Left lung (tissue), 10 donors: ENCODE results near the gene TASP1. TPM values are rescaled to one million over a fixed set of nuclear protein-coding genes. Genes with fewer than 3 reads are reported as not detected.

Source experiments
- ATAC-seq: fragments of 200-7000 bp; cut with Tn5 transposase; one replicate; pipeline ENCODE4 v1.9.1; 2020; ENCODE audit warnings: moderate library complexity
- DNase-seq, 4 donors: peaks; one replicate each; pipeline ENCODE4 v3.0.0-alpha.2; 2013 to 2020
- H3K27ac ChIP-seq, 2 donors: fragments of 200-600 bp; sonication (generic) in 1 of 2; one replicate each; pipeline versions ENCODE4 v1.5.0 to v1.8.0; 2020 to 2021
- H3K27me3 ChIP-seq, 2 donors: fragments of 200-600 bp; sonication (generic) in 1 of 2; one replicate each; pipeline versions ENCODE4 v1.5.0 to v1.8.0; 2020 to 2021
- H3K36me3 ChIP-seq, 2 donors: fragments of 200-600 bp; sonication (generic) in 1 of 2; one replicate each; pipeline versions ENCODE4 v1.5.0 to v1.8.0; 2020 to 2021
- H3K4me1 ChIP-seq, 2 donors: fragments of 200-600 bp; one replicate each; pipeline ENCODE4 v1.8.0; 2021
- H3K4me3 ChIP-seq, 2 donors: fragments of 200-600 bp; sonication (generic) in 1 of 2; one replicate each; pipeline versions ENCODE4 v1.5.0 to v1.8.0; 2020 to 2021; ENCODE audit warnings: mild to moderate bottlenecking in 1 of 2
- H3K9me3 ChIP-seq, 2 donors: fragments of 200-600 bp; sonication (generic) in 1 of 2; one replicate each; pipeline versions ENCODE4 v1.5.0 to v1.8.0; 2020 to 2021
- CTCF ChIP-seq, 2 donors: fragments of 200-600 bp; sonication (generic) in 1 of 2; IDR thresholded peaks; one replicate each; pipeline versions ENCODE4 v1.5.0 to v1.8.0; 2021; ENCODE audit warnings: antibody characterized with exemption in 2 of 2
- intact Hi-C, 2 donors: fragments of 100-400 bp; cut with DNase I; formaldehyde crosslinking; loops; one replicate each; pipeline versions ENCODE4 v1.11.2 to v1.14.2; 2022
- polyA plus RNA-seq, 6 donors: library from polyadenylated mRNA; unstranded; fragments of 120-200 nt; gene quantifications; one replicate each; pipeline ENCODE4 v1.2.1, GENCODE V29; 2013; ENCODE audit not compliant: insufficient read length in 6 of 6
- total RNA-seq, 2 donors: library from RNA; stranded (reverse); fragmentation: NEBNext Ultra II Directional; extraction: Animal tissue kit (Norgen Biotek cat#: 25700); gene quantifications; one replicate each; pipeline ENCODE4 v1.2.1, GENCODE V29; 2021
- donor health status: DM: no; HTN: yes; CAD: no.
- donor health status: DM: no; HTN: no; CAD: no.

TASP1 gene
- total and polyA plus RNA-seq, 8 donors: 12.9 to 19.9 (median 17.3) TPM

GRCh38 chr20:13571662-13572061 is 67.1 kb downstream of the TASP1 start:
- ATAC-seq (no peak), DNase-seq (no peak)
- intact Hi-C loops: no loop called here
- H3K27ac ChIP-seq: no peak overlapping the region
- no peak overlapping the region for H3K4me3 ChIP-seq
- no peak for TF ChIP-seq CTCF (IDR thresholded peaks at IDR 0.05)
- H3K4me1 ChIP-seq: no peaks in the 10 kb centered on the region
- H3K36me3 ChIP-seq: peaks cover 0 to 11% of the 10 kb centered on the region in 2 donors
- H3K9me3 ChIP-seq: peaks cover 0 to 7% of the 10 kb centered on the region in 2 donors
- no peaks in the 10 kb centered on the region for H3K27me3 ChIP-seq

DNA sequence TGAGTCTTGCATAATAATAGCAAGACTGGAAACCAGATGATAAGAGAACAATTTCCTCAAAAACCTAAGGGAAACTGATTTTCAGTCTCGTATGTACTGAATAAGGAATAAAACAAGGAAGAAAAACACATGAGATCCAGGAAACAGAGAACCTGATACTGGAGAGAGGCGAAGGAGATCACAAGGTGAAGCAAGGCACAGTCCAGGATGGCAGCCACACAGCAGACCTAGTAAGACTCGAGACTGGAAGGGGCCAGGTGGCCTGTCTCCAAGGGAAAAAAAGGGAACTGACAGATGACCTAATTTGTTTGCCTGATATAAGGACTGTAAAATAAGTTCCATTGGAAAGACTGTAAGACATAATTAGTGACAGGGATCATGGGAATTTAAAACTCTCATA is 71.1 kb downstream of the TASP1 start:
- Histone ChIP-seq H3K27me3 (no peaks in the 10 kb centered on the region), H3K27ac (no peak overlapping the region), H3K4me3 (no peak overlapping the region), H3K36me3 (peaks cover 0 to 4% of the 10 kb centered on the region in 2 donors), H3K4me1 (no peaks in the 10 kb centered on the region), H3K9me3 (no peaks in the 10 kb centered on the region)
- intact Hi-C loops: no loop called here
- no peak for ATAC-seq
- no peak for TF ChIP-seq CTCF (IDR thresholded peaks at IDR 0.05)
- no peak for DNase-seq

DNA sequence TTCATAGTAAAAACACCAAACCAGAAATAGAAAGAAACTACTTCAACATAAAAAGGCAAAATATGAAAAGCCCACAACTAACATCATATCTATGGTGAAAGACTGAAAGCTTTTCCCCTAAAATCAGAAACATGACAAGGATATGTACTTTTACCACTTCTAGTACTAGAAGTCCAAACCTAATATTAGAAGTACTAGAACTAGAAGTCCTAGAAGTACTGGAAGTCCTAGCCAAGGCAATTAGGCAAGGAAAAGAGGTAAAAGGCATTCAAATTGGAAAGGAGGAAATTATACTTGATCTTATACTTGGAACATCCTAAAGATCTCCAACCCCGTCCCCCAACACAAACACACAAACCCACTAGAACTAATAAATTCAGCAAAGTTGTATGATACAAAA is 74.9 kb downstream of the TASP1 start:
- Histone ChIP-seq H3K9me3 (peaks cover 0 to 2% of the 10 kb centered on the region in 2 donors), H3K36me3 (peaks cover 0 to 4% of the 10 kb centered on the region in 2 donors), H3K27me3 (no peaks in the 10 kb centered on the region), H3K4me1 (no peaks in the 10 kb centered on the region), H3K4me3 (no peak overlapping the region), H3K27ac (no peak overlapping the region)
- no peak for ATAC-seq
- TF ChIP-seq CTCF (IDR thresholded peaks at IDR 0.05): no peak
- no peak for DNase-seq
- intact Hi-C loops: no loop called here

DNA sequence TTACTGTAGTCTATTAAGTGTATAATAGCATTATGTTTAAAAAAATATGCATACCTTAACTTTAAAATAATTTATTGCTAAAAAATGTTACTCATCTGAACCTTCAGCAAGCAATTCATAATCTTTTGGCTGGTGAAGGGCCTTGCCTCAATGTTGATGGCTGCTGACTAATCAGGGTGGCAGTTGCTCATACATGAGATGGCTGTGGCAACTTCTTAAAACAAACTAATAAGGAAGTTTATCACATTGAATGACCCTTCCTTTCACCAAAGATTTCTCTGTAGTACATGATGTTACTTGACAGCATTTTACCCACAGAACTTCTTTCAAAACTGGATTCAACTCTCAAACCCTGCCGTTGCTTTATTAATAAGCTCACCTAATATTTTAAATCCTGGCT is 84.0 kb downstream of the TASP1 start:
- intact Hi-C loops: no loop called here
- H3K27ac ChIP-seq: no peak overlapping the region

DNA sequence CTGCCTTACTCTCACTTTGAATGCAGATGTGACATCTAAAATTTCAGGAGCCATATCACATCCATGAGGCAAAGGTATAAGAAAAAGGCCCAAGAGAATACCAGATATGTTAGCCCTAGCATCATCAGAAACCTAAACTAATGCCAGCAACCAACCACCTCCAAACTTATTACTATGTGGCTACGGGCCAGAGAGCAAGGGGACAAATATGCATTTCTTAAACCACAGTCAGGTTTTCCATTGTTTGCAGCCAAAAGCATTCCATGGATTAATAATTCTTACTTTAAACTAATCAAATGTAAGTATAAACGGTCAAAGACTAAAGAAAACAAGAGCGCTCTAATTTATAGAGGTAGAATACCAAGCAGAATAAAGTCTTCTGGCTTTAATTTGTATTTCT is 84.7 kb downstream of the TASP1 start:
- intact Hi-C loops: no loop called here
- no peaks in the 10 kb centered on the region for H3K27me3 ChIP-seq
- no peak overlapping the region for H3K27ac ChIP-seq

More for the DNA sequence above, 84.0 kb downstream of the TASP1 start:
- H3K27me3 ChIP-seq: no peaks in the 10 kb centered on the region
- H3K4me1 ChIP-seq: no peaks in the 10 kb centered on the region
- ATAC-seq (no peak), DNase-seq (no peak)
- H3K36me3 ChIP-seq: peaks cover 0 to 3% of the 10 kb centered on the region in 2 donors
- TF ChIP-seq CTCF (IDR thresholded peaks at IDR 0.05): no peak
- no peak overlapping the region for H3K4me3 ChIP-seq
- no peaks in the 10 kb centered on the region for H3K9me3 ChIP-seq

More for the DNA sequence above, 84.7 kb downstream of the TASP1 start:
- Histone ChIP-seq H3K36me3 (peaks cover 0 to 3% of the 10 kb centered on the region in 2 donors), H3K9me3 (no peaks in the 10 kb centered on the region), H3K4me3 (no peak overlapping the region), H3K4me1 (no peaks in the 10 kb centered on the region)
- TF ChIP-seq CTCF (IDR thresholded peaks at IDR 0.05): no peak
- DNase-seq: no peak
- no peak for ATAC-seq
